ENCODE measurements around the gene ATP6AP1. TPM values are rescaled to one million over a fixed set of nuclear protein-coding genes. Genes with fewer than 3 reads are reported as not detected.

The ATP6AP1 gene
- total and polyA plus RNA-seq, 9 of the 15 experiments (the other 6 are each of a cell fraction or from before 2014, with no cell fraction given): 8.3 to 90.5 (median 52.9) TPM

- peak; percentile 29 to 73; a peak in 3 of 4 replicates for TF ChIP-seq MNT (conservative IDR thresholded peaks at IDR 0.05)
- TF ChIP-seq CBFA2T2 (conservative IDR thresholded peaks at IDR 0.05): no peak
- no peak for TF ChIP-seq IRF2 (CRISPR knock-in tag; IDR thresholded peaks at IDR 0.05)
- TF ChIP-seq MLLT1 (IDR thresholded peaks at IDR 0.05): no peak
- TF ChIP-seq E2F6 (IDR thresholded peaks at IDR 0.05; ENCODE audit: borderline replicate concordance in 1 of 2, extremely low read depth in 1 of 2, insufficient read depth in 1 of 2, insufficient read length in 1 of 2, low read depth in 1 of 2, low read length in 1 of 2, poor library complexity in 1 of 2, severe bottlenecking in 1 of 2): peak; percentile 42 to 67
- peak in 1 of 2 experiments; percentile 71; a peak in 2 of 4 replicates for TF ChIP-seq ZNF639 (CRISPR knock-in tag; conservative IDR thresholded peaks at IDR 0.05 in 1 of 2, IDR thresholded peaks at IDR 0.05 in 1 of 2)
- no peak for TF ChIP-seq ZNF431 (CRISPR knock-in tag; IDR thresholded peaks at IDR 0.05)
- TF ChIP-seq NRF1 (conservative IDR thresholded peaks at IDR 0.05 in 1 of 2, IDR thresholded peaks at IDR 0.05 in 1 of 2): peak; percentile 94 to 95
- TF ChIP-seq ARID2 (IDR thresholded peaks at IDR 0.05): no peak
- TF ChIP-seq E2F8 (IDR thresholded peaks at IDR 0.05; ENCODE audit: low read depth, partially characterized antibody): peak; percentile 42
- TF ChIP-seq PKNOX1 (IDR thresholded peaks at IDR 0.05): peak; percentile 66
- TF ChIP-seq NONO (IDR thresholded peaks at IDR 0.05; ENCODE audit: low read depth in 2 of 2, low read length in 1 of 2): peak in 1 of 2 experiments; percentile 61; a peak in 1 of 4 replicates
- TF ChIP-seq POLR3G (IDR thresholded peaks at IDR 0.05; ENCODE audit: extremely low read depth, insufficient read length, insufficient replicate concordance): no peak
- TF ChIP-seq SAFB2 (IDR thresholded peaks at IDR 0.05; ENCODE audit: borderline replicate concordance, low read depth, low read length, severe bottlenecking): no peak
- TF ChIP-seq RBM25 (IDR thresholded peaks at IDR 0.05; ENCODE audit: low read depth, low read length, severe bottlenecking): peak; percentile 99
Measured at GRCh38 chrX:154378799-154379568, 49.5 kb upstream of the ATP6AP1 start, which contains the start of gene EMD (continued).

All from K562 (cell line).